SK-N-SH (cell line): ENCODE results near the gene MESP1. TPM values are rescaled to one million over a fixed set of nuclear protein-coding genes. Genes with fewer than 3 reads are reported as not detected.

Experiments used
- CTCF ChIA-PET: fragments of 300-600, 350-600 bp; formaldehyde crosslinking; extraction: SDS; loops from one replicate; lab custom pipeline; 2021; lab: Yijun Ruan, JAX
- POLR2A ChIA-PET: fragments of 350-600 bp; sonication (Branson Sonifier 250); formaldehyde crosslinking; extraction: SDS; loops from one replicate; lab custom pipeline; 2020; ENCODE audit warnings: antibody characterized with exemption, inconsistent platforms; lab: Yijun Ruan, JAX
- DNase-seq: peaks from one replicate; pipeline ENCODE4 v3.0.0; 2012
- H2AFZ ChIP-seq: fragments of 200-600 bp; sonication (generic); 2 replicates; pipeline ENCODE4 v1.8.1; 2016; ENCODE audit warnings: antibody characterized with exemption, mild to moderate bottlenecking, low read depth
- H3F3A ChIP-seq: fragments of 200-600 bp; sonication (generic); replicated peaks from 2 replicates; pipeline ENCODE3; 2016; ENCODE audit warnings: antibody characterized with exemption, mild to moderate bottlenecking; ENCODE audit not compliant: insufficient read depth
- H3K27ac ChIP-seq, 2 experiments: fragments of 200-500 bp in 1 of 2; fragments of 200-600 bp in 1 of 2; sonication (Bioruptor generic) in 1 of 2; sonication (generic), shearing (Covaris generic) in 1 of 2; 2 replicates each; pipeline versions ENCODE4 v1.5.1 to v1.6.1; 2014 to 2016; ENCODE audit warnings: low read depth in 2 of 2, inconsistent platforms in 1 of 2, low read length in 1 of 2, mild to moderate bottlenecking in 1 of 2, mixed read lengths in 1 of 2
- H3K27me3 ChIP-seq: fragments of 200-600 bp; sonication (generic), shearing (Covaris generic); 2 replicates; pipeline ENCODE4 v1.6.1; 2016; ENCODE audit warnings: mixed run types; ENCODE audit not compliant: insufficient read depth
- H3K36me3 ChIP-seq, 2 experiments: fragments of 200-500 bp in 1 of 2; fragments of 200-600 bp in 1 of 2; sonication (Bioruptor generic) in 1 of 2; sonication (generic) in 1 of 2; replicated peaks in 1 of 2; 2 replicates each; pipeline versions ENCODE3 to v1.5.1; 2014 to 2016; ENCODE audit warnings: low read length in 1 of 2, mild to moderate bottlenecking in 1 of 2; ENCODE audit not compliant: insufficient read depth in 2 of 2, control insufficient read depth in 1 of 2
- H3K4me1 ChIP-seq, 2 experiments: fragments of 200-500 bp in 1 of 2; fragments of 200-600 bp in 1 of 2; sonication (Bioruptor generic) in 1 of 2; sonication (generic), shearing (Covaris generic) in 1 of 2; 2 replicates each; pipeline versions ENCODE4 v1.5.1 to v1.6.1; 2014 to 2016; ENCODE audit warnings: low read depth in 1 of 2, low read length in 1 of 2, mixed run types in 1 of 2; ENCODE audit not compliant: insufficient read depth in 2 of 2, control insufficient read depth in 1 of 2
- H3K4me2 ChIP-seq: fragments of 200-600 bp; sonication (generic), shearing (Covaris generic); 2 replicates; pipeline ENCODE4 v1.6.1; 2017; ENCODE audit warnings: mixed run types
- H3K4me3 ChIP-seq, 2 experiments: fragments of 200-500 bp in 1 of 2; fragments of 200-600 bp in 1 of 2; sonication (Bioruptor generic) in 1 of 2; sonication (generic), shearing (Covaris generic) in 1 of 2; 2 replicates each; pipeline versions ENCODE4 v1.5.1 to v1.8.1; 2014 to 2016; ENCODE audit warnings: low read depth in 2 of 2, inconsistent platforms in 1 of 2, low read length in 1 of 2, mild to moderate bottlenecking in 1 of 2, mixed read lengths in 1 of 2, moderate library complexity in 1 of 2
- H3K79me2 ChIP-seq: fragments of 200-600 bp; sonication (generic); 2 replicates; pipeline ENCODE4 v1.8.1; 2017; ENCODE audit warnings: mild to moderate bottlenecking; ENCODE audit not compliant: insufficient read depth
- H3K9ac ChIP-seq: fragments of 200-600 bp; sonication (generic); 2 replicates; pipeline ENCODE4 v1.6.1; 2017; ENCODE audit warnings: mixed run types
- H3K9me2 ChIP-seq: fragments of 200-600 bp; sonication (generic); 2 replicates; pipeline ENCODE4 v1.6.1; 2017; ENCODE audit warnings: mixed run types
- H3K9me3 ChIP-seq: fragments of 200-600 bp; sonication (generic); 2 replicates; pipeline ENCODE4 v1.6.1; 2017; ENCODE audit warnings: mixed run types, mild to moderate bottlenecking, moderate library complexity
- H4K20me1 ChIP-seq: fragments of 200-600 bp; sonication (generic); 2 replicates; pipeline ENCODE4 v1.6.1; 2017; ENCODE audit warnings: mild to moderate bottlenecking, mixed run types; ENCODE audit not compliant: insufficient read depth
- CHD2 ChIP-seq: fragments of 150-350 bp; IDR thresholded peaks from 2 replicates; pipeline ENCODE4 v1.6.1; 2018; ENCODE audit warnings: low read length; ENCODE audit not compliant: partially characterized antibody
- ELF1 ChIP-seq: IDR thresholded peaks from 2 replicates; pipeline ENCODE4 v1.4.0; 2012
- EZH2phosphoT487 ChIP-seq: fragments of 200-600 bp; sonication (generic); IDR thresholded peaks from 2 replicates; pipeline ENCODE4 v1.6.1; 2017; ENCODE audit warnings: low read depth, mixed run types, mild to moderate bottlenecking, antibody characterized with exemption, moderate library complexity, borderline replicate concordance
- FOSL2 ChIP-seq: IDR thresholded peaks from 2 replicates; pipeline ENCODE4 v1.4.0; 2012; ENCODE audit warnings: low read depth, mild to moderate bottlenecking, moderate library complexity, borderline replicate concordance
- FOXJ3 ChIP-seq: sonication (generic); formaldehyde crosslinking; IDR thresholded peaks from 2 replicates; pipeline ENCODE4 v1.5.1; 2020; ENCODE audit warnings: mild to moderate bottlenecking, missing genetic modification reagents
- GABPA ChIP-seq: IDR thresholded peaks from 2 replicates; pipeline ENCODE4 v1.4.0; 2012; ENCODE audit warnings: low read depth, mild to moderate bottlenecking
- NFIC ChIP-seq: IDR thresholded peaks from 2 replicates; pipeline ENCODE4 v1.4.0; 2012; ENCODE audit warnings: borderline replicate concordance
- RCOR1 ChIP-seq: fragments of 150-350 bp; IDR thresholded peaks from 2 replicates; pipeline ENCODE4 v1.6.1; 2017; ENCODE audit warnings: antibody characterized with exemption, low read length
- RFX5 ChIP-seq: IDR thresholded peaks from 2 replicates; pipeline ENCODE4 v1.6.1; 2012; ENCODE audit warnings: mild to moderate bottlenecking, improper control_type of control experiment, low read length
- TAF1 ChIP-seq: IDR thresholded peaks from 2 replicates; pipeline ENCODE4 v1.6.1; 2012; ENCODE audit warnings: low read depth, mild to moderate bottlenecking, low read length, moderate library complexity, borderline replicate concordance
- TEAD4 ChIP-seq: IDR thresholded peaks from 2 replicates; pipeline ENCODE4 v1.4.0; 2012; ENCODE audit warnings: mild to moderate bottlenecking, borderline replicate concordance; ENCODE audit not compliant: insufficient read depth
- WGBS: methylation state at CpG from one replicate; pipeline ENCODE4 v1.1.6; 2017; ENCODE audit warnings: low lambda C conversion rate; 5-methylcytosine and 5-hydroxymethylcytosine counted together
- polyA plus RNA-seq, 3 experiments: library from polyadenylated mRNA; depleted of rRNA; stranded (reverse); fragments of >200 nt; gene quantifications; 2 replicates each; pipeline ENCODE4 v1.2.3, GENCODE V29; 2012
- TF ChIP-seq, protein P1 (sequence below): IDR thresholded peaks from 2 replicates; pipeline ENCODE4 v1.4.0; 2012; ENCODE audit warnings: low read depth, borderline replicate concordance
- TF ChIP-seq, protein P2 (sequence below): fragments of 150-350 bp; IDR thresholded peaks from 2 replicates; pipeline ENCODE4 v1.6.1; 2017; ENCODE audit warnings: antibody characterized with exemption, low read length, low read depth, borderline replicate concordance

MESP1 gene
- polyA plus RNA-seq, 1 of the 3 experiments (the other 2 are of a cell fraction), result 0.74 TPM

DNA sequence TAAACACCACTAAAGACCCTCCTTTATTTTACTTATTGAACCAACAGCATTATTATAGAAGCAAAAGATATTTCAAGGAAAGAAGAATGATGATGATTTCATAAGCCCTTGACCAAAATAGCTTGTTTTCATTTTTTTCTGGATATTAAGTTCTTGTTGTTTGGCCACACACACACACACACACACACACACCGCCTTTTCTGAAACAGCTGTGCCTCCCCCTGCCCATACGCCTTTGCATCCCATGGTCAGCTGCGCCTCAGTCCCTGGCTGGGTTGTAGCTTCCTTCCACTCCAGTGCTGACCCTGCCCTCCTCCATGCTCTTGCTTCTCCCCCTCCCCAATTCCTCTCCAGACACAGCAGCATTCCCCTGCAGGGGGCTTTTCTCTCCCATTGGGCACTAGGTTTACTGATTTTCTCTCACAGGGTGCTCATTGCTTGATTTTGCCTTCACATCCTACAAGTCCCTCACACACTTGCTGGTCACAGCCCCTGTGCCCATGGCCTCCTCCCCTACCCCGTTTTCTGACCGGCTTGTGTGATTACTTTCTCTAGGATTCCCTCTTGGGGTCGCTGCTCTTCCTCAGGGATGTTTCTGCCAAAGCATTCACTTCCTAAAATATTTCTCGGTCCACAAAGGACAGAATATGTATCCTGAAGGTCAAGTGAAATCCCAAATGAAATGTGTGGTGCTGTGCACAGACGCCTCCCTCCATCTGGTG is 18.4 kb downstream of the MESP1 start:
- peaks cover 17% of the 10 kb centered on the region for H3K27me3 ChIP-seq
- DNase-seq, result no peak
- no peak overlapping the region for H3K9ac ChIP-seq
- H3K9me2 ChIP-seq, result no peaks in the 10 kb centered on the region
- H3K4me1 ChIP-seq, result no peaks in the 10 kb centered on the region
- ChIA-PET CTCF (interaction anchor here (0.8 to 1.6 kb wide), 3 partner anchors 8 to 143 kb away, joined by 3 to 11 read pairs (median 5); no protein-coding TSS in a partner anchor), POLR2A (interaction anchor here (0.6 kb wide), 1 partner anchor 111 kb away, joined by 3 read pairs; no protein-coding TSS in a partner anchor)
- H3K79me2 ChIP-seq, result no peaks in the 10 kb centered on the region
- no peak overlapping the region for H3K27ac ChIP-seq
- no peaks in the 10 kb centered on the region for H4K20me1 ChIP-seq
- no peaks in the 10 kb centered on the region for H3K36me3 ChIP-seq
- TF ChIP-seq NFIC, result no peak
- no peak for TF ChIP-seq EZH2phosphoT487
- TF ChIP-seq ELF1, result no peak
- H3K9me3 ChIP-seq, result no peaks in the 10 kb centered on the region
- no peaks in the 10 kb centered on the region for H3F3A ChIP-seq
- 64% methylated on average over 8 of the region's 8 CpGs for WGBS
- H3K4me2 ChIP-seq, result no peak overlapping the region
- no peak overlapping the region for H2AFZ ChIP-seq
- no peak overlapping the region for H3K4me3 ChIP-seq

DNA sequence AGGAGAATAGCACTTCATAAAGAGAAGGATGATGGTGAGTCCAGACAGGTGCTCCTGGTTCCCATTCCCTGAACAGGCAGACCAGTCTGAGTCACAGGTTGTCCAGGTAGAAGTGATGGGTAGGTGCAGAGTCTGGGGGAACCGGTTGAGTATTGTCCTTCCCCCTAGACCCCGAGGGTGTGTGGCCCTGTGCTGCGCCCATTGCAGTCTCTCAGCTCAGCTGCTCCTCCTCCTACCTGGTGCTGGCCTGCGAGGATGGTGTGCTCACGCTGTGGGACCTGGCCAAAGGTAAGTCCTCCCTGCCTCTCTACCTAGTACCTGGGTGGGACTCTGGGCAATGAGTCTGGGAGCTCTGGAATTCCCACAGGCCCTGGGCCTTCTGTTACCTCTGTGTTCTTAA is 19.8 kb downstream of the MESP1 start:
- no peak overlapping the region for H3K4me2 ChIP-seq
- WGBS, result 57% methylated on average over 5 of the region's 5 CpGs
- H2AFZ ChIP-seq, result no peak overlapping the region
- CTCF ChIA-PET, result interaction anchor here (1.6 kb wide), 1 partner anchor 144 kb away, joined by 11 read pairs; no protein-coding TSS in a partner anchor
- H3F3A ChIP-seq, result no peaks in the 10 kb centered on the region
- H3K9ac ChIP-seq, result no peak overlapping the region
- no peak overlapping the region for H3K27ac ChIP-seq
- no peaks in the 10 kb centered on the region for H3K4me1 ChIP-seq
- TF ChIP-seq, protein P1, sequence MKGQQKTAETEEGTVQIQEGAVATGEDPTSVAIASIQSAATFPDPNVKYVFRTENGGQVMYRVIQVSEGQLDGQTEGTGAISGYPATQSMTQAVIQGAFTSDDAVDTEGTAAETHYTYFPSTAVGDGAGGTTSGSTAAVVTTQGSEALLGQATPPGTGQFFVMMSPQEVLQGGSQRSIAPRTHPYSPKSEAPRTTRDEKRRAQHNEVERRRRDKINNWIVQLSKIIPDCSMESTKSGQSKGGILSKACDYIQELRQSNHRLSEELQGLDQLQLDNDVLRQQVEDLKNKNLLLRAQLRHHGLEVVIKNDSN, result no peak
- TF ChIP-seq RFX5 (no peak), RCOR1 (no peak), FOXJ3 (no peak), ELF1 (no peak), GABPA (no peak)
- H3K9me3 ChIP-seq, result no peaks in the 10 kb centered on the region
- POLR2A ChIA-PET, result no interaction called here
- no peaks in the 10 kb centered on the region for H4K20me1 ChIP-seq
- H3K79me2 ChIP-seq, result no peaks in the 10 kb centered on the region
- H3K27me3 ChIP-seq, result peaks cover 24% of the 10 kb centered on the region
- no peak for DNase-seq
- H3K4me3 ChIP-seq, result no peak overlapping the region
- H3K9me2 ChIP-seq, result no peaks in the 10 kb centered on the region
- no peaks in the 10 kb centered on the region for H3K36me3 ChIP-seq

DNA sequence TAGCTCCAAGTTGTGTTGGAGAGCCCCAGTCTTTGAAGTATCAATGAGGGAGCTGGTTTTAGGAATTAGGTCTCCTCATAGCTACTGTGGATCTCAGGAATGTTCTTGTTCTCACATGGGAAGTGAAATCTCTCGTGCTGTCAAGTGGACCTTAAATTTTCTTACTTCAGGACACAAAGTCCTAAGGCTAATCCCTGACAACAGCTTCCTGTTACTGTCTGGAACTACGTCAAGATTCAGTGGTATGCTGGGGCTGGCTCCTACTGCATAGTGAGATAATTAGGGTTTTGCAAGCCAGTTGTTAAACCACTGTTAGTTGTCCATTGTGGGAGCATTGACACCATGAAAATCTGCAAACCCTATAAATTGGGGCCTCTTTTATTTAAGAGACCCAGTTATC is 22.8 kb downstream of the MESP1 start:
- no peak overlapping the region for H3K27ac ChIP-seq
- no peaks in the 10 kb centered on the region for H3K9me2 ChIP-seq
- no peaks in the 10 kb centered on the region for H3K4me1 ChIP-seq
- no peak for DNase-seq
- POLR2A ChIA-PET, result no interaction called here
- no peaks in the 10 kb centered on the region for H4K20me1 ChIP-seq
- no peaks in the 10 kb centered on the region for H3K36me3 ChIP-seq
- CTCF ChIA-PET, result interaction anchor here (1.2 to 2.1 kb wide), 3 partner anchors 12 to 147 kb away, joined by 6 to 11 read pairs (median 6); no protein-coding TSS in a partner anchor
- no peaks in the 10 kb centered on the region for H3K79me2 ChIP-seq
- H3K9me3 ChIP-seq, result peaks cover 10% of the 10 kb centered on the region; the same call in 1 of the 2 replicates
- H3K27me3 ChIP-seq, result peaks cover 14% of the 10 kb centered on the region
- no peaks in the 10 kb centered on the region for H3F3A ChIP-seq
- no peak overlapping the region for H3K4me3 ChIP-seq
- TF ChIP-seq GABPA, result no peak
- TF ChIP-seq FOSL2, result no peak
- TF ChIP-seq, protein P2, sequence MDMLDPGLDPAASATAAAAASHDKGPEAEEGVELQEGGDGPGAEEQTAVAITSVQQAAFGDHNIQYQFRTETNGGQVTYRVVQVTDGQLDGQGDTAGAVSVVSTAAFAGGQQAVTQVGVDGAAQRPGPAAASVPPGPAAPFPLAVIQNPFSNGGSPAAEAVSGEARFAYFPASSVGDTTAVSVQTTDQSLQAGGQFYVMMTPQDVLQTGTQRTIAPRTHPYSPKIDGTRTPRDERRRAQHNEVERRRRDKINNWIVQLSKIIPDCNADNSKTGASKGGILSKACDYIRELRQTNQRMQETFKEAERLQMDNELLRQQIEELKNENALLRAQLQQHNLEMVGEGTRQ, result no peak
- no peak for TF ChIP-seq TAF1
- no peak for TF ChIP-seq TEAD4
- no peak for TF ChIP-seq EZH2phosphoT487
- no peak for TF ChIP-seq CHD2
- H2AFZ ChIP-seq, result no peak overlapping the region
- 46% methylated on average over 2 of the region's 2 CpGs for WGBS
- H3K9ac ChIP-seq, result no peak overlapping the region
- no peak overlapping the region for H3K4me2 ChIP-seq
